Cerebellar nuclear complex (tissue), 1 donor: ENCODE results near the gene PIP4K2A.

ENCODE experiments used
- DNase-seq, 2 experiments: peaks; one replicate each; lab custom pipeline; 2025; lab: John Stamatoyannopoulos, UW

The PIP4K2A gene

DNA sequence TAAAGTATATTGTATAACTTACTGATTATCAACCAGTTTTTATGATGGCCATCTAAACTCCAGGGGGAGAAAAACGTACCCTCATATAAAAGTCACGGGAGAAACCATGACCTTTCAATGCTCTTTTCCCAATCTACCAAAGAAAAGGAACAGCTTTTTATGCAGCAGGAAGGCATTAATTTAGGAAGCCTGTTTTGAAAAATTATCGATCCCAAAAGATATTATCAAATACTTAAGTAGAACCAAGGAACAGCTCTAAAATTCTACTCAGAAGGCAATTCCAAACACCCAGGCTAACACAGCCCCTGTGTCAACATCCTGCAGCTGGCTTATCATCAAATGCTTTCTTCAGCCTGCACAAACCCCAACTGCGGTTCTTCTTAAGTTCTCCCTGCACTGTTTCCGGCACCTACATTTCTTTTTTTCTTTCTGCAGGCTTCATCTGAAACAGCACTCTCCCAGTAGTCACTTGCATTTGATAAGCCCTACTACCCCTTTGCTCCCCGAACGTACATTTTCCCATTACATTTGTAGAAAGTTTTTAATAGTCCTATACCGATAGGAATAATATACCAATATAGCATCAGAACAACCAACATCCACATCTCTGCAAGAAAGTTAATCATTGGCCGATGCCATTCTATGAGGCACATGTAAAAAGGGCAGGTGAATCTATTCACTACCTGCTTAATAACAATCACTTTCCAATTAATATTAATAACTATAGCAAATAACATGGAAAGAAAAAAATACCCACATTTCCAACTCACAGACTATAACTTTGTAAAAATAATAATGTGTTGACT is 47.9 kb downstream of the PIP4K2A start:
- no peak for DNase-seq

DNA sequence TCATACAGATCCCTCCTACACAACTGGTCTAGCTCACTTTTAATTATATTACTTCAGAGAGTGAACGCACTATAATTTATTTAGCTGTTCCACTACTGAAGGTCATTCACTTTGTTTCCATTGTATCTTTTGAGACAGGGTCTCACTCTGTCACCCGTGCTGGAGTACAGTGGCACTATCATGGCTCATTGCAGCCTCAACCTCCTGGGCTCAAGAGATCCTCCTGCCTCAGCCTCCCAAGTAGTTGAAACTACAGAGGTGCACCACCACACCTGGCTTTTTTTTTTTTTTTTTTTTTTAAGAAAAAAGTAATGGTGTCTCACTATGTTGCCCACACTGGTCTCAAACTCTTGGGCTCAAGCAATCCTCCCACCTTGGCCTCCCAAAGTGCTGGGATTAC is 49.0 kb downstream of the PIP4K2A start:
- no peak for DNase-seq

DNA sequence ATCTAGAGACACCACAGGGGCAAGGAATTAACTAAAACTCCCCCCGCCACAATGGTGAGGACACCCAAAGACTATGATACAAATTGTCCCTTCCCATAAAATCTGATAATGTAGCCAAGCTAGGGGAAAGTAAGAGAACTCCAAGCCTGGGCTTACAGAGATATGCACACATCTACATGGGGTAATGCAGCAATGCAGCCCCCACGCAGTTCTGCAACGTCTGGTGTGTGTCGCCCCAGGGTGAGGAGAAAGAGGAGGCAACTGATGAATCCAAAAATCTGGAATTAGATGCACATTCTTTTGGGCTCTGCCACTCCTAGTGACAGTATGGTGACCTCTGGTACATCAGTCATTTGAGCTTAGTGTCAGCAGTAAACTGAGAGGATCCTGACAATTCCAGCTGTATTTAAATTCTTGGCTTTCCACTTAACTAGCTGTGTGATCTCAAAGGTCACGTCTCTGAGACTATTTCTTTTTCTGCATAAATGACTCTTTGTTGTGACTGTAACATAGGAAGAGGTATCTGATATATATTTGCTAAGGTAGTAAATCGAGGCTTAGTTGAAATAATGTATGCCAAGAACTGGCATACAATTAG is 51.5 kb downstream of the PIP4K2A start:
- no peak for DNase-seq

DNA sequence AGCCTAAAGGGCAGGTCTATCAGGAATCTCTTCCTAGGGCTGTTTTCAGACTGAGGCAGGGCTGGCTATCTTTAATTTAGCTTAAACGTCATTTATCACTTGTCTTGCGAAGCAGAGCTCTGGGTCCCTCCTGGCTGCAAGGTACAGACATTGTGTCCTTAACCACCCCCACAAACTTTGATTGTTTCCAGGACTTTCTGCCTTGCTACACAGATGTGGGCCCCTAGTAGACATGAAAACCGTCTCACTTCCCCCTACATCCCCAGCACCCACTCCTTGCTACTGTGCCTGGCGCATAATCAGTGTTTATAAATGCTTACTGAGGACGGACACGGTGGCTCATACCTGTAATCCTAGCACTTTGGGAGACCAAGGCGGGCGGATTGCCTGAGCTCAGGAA is 54.5 kb downstream of the PIP4K2A start:
- DNase-seq: no peak

DNA sequence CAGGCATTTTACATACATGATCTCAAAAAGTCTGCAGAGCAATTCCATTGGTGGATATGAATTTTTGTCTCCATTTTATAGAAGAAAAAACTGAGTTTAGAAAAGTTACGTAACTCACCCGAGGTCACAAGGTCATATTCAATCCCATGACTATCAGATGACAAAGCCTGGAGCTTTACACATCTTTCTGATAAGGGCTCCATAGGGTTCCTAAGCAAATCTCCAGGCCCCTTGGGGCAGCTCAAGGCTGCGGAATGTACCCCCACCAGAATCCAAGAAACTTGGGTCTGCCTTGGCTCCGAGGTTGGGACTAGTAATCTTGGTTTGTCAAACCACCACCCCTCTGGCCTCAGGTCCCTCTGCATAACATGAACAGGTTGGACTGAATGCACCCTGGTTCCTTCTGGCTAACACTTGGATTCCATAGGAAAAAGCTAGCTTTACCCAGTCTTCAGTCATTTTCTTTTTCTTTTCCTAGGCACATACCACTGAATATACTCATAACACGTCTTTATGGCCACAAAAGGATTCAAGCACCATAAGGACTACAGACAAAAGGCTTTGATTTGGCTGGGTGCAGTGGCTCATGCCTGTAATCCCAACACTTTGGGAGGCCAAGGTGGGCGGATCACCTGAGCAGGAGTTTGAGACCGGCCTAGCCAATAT is 55.5 kb downstream of the PIP4K2A start:
- no peak for DNase-seq

DNA sequence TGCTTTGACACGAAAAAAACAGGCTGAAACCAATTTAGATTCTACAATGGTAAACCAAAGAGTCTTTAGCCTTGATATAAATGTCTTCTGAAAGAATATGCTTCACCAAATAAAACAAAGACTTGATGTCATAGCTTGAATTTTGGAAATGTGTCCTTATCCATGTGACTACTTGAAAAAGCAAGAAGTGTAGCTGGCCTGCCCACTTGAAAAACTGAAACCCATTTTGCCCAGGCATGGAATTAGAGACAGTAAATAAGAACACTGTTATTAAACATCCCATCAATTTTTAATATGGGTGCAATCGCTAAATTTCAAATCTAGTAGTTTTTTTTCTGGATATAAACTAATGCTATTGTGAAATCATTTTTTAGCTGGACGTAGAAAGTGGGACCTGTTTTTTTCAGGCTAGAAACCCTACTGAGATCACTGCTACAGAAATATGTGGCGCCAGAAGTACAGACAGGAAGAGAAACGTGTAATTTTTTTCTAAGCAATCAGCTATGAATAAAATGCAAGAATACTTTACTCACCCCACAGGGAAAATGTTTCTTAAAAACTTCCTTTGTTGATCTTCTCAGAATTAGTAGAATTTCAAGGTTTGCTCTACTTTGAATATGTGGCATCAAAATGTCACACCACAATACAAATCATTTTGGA is 56.7 kb downstream of the PIP4K2A start:
- DNase-seq: no peak

DNA sequence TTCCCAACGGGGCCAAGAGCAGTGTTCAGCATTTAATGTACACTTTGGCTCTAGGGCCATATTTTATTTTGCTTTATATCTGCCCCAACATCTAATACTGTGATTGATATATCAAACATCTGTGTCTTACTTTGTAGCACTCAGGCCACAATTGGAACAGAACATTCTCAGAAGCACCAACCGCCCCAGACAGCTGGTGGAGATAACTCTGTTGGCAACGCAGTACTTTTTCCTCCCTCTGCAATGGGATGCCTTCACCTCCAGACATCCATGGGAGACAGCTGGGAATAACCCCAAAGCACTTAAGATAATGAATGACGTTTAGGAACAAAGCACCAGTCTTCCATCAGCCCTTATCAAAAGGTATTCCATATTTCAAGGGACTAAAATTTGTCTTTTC is 57.4 kb downstream of the PIP4K2A start:
- DNase-seq: no peak

DNA sequence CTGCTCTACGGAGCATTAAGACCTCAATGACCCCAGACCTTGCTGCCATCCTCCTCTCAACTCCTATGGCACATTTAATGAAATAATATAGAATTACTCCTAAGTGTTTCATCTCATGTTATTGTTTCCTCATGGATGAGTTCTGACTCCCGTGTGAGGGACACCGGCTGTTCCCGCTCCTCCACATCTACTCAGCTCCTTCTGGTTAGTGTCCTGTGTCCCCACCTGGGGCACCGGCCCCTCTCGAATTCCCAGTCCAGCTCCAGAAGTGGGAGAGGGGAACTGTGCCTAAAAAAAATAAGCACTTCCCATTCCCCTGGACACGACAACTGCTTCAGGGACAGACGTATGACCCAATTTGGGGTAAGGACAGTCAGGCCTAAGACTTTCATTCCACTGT is 58.3 kb downstream of the PIP4K2A start:
- no peak for DNase-seq

DNA sequence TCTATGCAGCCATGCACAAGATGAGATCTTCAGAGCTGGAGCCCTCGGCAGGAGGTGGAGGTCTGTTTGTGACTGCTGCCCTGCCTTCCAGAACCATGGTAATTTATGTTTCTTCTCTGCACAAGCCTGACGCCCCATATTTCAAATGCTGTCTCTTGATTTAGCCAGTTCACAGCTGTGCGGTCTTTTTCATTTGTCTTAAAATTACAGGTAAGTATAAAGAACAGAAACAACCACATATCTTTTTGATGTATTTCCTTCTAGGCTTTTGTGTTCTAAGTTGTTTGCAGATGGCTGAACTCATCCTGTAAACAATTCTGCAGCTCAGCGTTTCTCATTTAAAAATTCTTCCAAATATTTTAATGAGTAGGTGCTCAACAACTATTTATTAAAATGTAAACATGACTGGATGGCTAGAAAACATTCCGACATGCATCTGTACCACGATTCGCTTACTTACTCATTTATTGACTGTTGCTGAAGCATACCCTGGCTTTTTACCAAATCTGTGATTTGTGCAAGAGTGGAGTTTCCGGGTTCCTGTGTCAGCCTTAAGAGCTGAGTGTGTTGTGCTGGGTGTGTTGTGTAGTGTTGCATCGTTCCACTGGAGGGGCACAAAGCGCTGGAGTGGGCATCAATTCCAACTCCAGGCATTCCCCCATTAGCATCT is 58.9 kb downstream of the PIP4K2A start:
- no peak for DNase-seq

DNA sequence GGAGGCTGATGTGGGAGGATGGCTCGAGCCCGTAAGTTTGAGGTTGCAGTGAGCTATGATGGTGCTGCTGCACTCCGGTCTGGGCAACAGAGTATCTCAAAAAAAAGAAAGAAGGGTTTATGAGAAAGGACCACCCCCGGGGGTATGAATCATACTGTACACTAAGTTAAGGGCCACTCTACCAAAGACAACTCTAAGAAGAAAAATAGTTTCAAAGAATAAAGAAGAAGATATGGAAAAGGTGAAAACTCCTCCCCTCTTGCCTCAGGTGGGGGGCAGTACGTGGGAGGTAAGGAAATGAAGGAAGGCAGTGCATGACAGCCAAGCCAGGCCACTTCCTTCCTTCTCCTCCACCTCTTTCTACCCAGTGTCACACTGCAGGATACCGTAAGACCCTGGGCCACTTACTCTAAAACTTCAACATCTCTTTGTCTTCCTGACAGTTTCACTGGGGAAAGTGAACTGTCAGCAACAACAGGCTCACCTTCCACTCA is 61.3 kb downstream of the PIP4K2A start:
- no peak for DNase-seq

DNA sequence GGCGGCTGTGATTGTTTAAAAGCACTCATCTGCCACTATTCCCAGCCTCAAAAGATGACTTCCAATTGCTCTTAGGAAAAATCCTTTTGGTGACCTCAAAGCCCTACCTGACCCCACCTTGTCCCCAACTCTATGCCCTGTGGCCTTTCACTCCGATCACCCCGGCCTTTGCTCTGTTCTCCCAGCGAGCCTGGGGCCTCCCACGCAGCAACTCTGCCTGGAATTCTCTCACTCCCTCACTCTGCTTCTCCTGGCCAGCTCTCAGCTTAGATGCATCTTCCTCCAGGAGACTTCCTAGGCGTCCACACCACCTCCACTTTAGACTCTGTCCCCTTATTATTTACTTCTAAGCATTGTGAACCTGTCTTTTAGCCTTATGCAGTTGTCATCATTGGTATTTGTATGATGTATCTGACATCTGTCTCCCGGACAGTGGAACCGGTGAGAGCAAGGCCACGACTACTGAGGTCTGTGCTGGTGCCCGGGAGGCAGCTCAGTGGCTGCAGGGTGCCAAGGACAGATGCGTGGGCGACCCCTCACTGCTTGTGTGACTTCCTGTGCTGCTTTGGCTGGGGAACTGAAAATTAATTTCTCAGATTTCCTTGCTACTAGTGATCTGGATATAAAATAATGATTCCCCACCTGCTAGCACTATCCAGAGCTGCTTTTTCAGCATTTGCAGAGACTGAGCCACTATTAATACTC is 63.0 kb downstream of the PIP4K2A start:
- no peak for DNase-seq

DNA sequence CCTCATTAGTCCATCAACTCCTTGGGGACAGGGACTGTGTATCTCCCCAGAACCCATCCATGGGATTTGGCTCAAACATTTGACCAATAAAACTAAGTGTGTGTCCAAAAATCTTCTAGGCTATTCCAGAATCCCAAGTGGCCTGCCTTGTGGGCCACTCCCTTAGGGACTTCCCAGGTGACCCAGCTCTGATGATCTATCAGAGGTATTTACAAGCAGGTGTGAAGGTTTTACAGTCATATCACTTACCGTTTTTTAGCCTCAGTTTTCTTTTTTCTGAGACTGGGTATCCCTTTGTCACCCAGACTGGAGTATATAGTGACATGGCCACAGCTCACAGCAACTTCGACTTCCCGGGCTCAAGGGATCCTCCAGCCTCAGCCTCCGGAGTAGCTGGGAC is 64.4 kb downstream of the PIP4K2A start:
- no peak for DNase-seq

DNA sequence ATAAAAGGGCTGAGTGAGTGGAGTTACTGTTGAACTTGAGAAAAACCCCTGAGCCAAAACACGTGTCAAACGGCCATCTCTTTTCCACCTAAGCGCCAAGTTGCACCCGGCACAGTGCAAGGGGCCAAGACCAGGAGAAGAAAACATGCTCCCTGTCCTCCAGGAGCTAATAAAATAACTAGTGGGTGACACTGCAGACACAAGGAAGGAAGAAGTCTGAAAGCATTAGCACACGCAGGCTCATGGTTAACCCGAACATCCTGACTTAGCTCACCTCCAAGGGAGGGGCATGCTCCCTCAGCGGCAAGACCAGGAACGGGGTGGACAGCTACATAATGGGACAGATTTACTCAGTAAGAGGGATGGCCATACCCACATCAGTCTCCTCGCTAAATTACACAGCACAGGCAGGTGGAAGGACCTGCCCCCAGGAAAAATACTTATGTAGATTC is 65.0 kb downstream of the PIP4K2A start:
- no peak for DNase-seq

DNA sequence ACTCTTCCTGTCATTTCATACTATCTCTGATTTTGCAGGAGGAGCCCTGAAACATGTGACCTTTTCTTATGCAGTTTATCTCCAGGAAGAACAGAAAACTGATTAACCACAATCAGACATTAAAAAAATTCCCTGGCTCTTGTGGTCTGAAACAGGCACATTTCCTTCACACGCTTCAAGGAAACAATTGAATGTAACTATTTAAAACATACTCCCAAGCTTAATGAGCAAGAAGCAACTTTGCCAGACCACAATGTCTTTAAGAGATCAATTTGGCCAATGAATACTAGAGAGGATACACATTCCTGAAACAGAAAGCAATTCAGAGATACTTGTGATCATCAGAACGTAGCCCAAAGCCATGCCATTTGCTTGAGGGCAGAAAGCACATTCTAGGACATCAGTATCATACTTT is 65.8 kb downstream of the PIP4K2A start:
- DNase-seq: no peak

DNA sequence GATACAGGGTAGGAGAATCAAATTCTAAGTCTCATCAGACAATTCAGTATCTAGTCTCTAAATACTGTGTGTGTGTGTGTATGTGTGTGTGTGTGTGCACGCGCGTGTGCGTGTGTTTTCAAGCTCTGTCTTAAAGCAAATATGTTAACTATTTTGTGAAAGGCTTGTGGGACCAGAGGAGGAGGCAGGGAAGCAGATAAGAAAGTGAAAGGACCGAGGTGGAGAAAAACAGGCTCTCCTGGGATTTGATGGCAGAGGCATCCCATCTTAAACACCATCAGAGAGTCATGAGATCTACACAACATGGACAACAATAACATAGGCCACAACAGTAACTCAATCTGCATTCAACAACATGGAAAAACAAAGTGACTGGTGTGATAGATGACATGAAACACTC is 67.1 kb downstream of the PIP4K2A start:
- no peak for DNase-seq

DNA sequence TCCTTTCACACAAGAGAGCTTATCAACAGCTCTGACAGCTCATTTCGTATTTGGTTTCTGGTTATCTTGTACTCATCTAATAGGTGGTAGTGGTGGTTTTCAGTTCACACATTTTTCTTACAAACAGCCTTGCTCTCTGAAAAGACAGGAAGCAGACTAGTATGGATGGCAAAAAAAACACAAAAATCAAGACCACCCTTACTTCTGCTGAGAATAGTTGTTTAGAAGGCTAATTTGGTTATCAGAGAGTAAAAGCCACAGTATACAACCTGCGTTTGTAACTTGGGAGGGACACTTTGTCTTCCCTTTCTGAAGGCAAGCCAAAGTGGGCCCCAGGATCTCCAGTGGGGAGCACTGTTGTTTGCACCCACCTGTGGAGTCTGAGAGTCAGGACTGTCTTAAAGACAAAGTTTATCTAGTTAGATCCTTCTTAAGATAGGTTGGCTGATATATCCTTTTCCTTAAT is 68.0 kb downstream of the PIP4K2A start:
- DNase-seq: no peak

DNA sequence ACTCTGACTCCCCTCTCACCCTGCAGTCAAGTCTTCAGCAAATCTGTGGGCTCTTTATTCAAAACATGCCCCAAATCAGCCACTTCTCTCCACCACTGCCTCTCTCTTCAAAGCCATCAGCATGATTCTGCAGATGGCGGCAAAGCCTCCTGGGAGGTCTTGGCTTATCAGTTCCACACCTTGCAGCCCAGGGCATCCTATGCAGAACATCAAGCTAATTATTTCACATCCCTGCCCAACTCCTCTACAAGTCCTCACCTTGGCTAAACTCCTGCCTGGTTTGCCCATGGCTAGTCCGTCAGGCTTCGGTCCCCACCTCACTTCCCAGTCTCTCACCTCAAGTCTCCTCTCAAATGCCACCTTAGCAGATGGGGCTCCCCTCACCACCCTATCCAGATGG is 70.2 kb downstream of the PIP4K2A start:
- no peak for DNase-seq

DNA sequence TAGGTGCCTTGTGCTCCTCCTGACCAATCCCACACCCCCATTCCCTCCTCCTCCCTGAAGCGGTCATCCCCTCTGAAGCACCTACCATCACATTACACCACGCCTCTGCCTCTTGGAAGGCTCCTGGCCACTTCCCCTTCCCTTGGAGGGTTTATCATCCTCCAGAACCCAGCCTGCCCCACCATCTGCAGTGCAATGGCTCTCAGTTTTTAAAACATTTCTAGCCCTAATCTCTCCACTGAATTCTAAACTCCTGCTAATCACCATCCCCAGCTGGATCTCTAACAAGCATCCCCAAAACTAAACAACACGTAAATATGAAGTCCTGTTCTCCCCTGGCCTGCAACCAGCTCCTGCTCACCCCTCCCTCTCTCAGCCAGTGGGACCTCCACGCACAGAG is 70.6 kb downstream of the PIP4K2A start:
- no peak for DNase-seq

DNA sequence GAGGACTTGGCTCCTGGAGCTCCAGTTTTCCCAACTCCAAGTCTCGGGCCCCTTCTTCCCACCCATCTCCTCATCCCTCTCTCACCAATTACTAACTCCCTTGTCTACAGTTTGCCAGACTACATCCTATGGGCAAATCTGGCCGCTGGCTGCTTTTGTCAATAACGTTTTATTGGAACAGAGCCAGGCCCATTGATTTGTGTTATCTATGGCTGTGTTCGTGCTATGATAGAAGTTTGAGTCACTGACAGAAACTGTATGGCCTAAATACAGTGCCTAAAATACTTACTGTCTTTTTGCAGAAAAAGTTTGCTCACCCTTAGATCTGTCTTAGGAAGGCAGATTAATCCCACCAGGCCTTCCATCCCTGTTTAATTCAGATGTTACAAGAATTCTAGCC is 71.3 kb downstream of the PIP4K2A start:
- DNase-seq: no peak

DNA sequence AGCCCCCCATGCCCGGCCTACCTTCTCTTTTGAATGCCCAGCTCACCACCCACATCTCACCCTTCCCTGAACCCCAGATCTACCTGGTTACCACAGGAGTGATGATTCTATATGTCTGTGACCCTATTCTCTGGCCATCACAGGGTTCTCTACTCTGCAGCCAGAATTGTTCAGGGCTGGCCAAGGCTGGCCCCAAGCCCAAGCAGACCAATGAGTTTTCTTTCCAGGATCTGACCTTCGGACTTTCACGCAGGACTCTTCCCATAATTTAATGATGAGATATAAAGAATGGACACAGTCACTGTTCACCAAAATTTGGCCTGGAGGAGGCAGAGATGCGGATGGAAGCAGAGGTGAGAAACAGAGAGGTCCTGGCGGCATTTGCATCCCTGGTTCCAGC is 72.6 kb downstream of the PIP4K2A start:
- DNase-seq: no peak

DNA sequence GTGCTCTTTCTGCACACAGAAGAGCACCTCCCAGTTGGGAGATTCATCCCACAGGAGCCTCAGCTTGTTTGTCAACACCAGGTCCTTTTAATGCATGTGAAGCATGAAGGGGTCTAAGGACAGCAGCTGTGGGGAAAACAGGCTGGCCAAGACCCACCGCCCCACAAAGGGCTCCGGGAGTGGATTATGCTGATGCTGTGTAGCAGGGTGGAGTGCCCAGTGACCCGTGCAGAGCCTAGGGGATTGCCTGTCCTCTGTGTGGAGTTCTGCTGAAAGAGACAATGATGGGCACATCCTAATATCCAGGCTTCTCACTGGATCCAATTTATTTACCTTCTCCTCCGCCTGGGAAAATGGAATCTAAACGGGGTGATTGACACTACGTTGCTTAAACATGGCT is 74.0 kb downstream of the PIP4K2A start:
- DNase-seq: no peak
